ENCODE measurements around the gene PM20D2.

The PM20D2 gene

GRCh38 chr6:89144354-89144906 lies 1.4 kb upstream of the PM20D2 start:
- Histone ChIP-seq H3K9ac (ENCODE audit: low read length) (peak overlapping the region; percentile 85; the same call in 1 of the 2 replicates), H3K27me3 (ENCODE audit: insufficient read depth, low read length) (no peaks in the 10 kb centered on the region), H3K36me3 (ENCODE audit: insufficient read depth, low read length) (peaks cover 6% of the 10 kb centered on the region; the same call in 1 of the 2 replicates), H3K27ac (ENCODE audit: low read depth, low read length, poor library complexity, severe bottlenecking) (no peak overlapping the region), H3K9me2 (ENCODE audit: low read depth, low read length) (no peaks in the 10 kb centered on the region), H3K79me2 (ENCODE audit: insufficient read depth, low read length) (peaks cover 10% of the 10 kb centered on the region; the same call in 1 of the 2 replicates), H2AFZ (ENCODE audit: low read length) (no peak overlapping the region), H3K4me3 (ENCODE audit: low read depth, low read length, poor library complexity, severe bottlenecking) (peak overlapping the region; percentile 90), H3K4me2 (ENCODE audit: low read length) (peak overlapping the region; percentile 71), H3K9me3 (ENCODE audit: low read length) (no peaks in the 10 kb centered on the region), H3F3A (ENCODE audit: insufficient read depth, low read length) (no peaks in the 10 kb centered on the region), H4K20me1 (ENCODE audit: insufficient read depth, low read length) (no peaks in the 10 kb centered on the region), H3K4me1 (ENCODE audit: insufficient read depth, low read length, severe bottlenecking) (peaks cover 35% of the 10 kb centered on the region)
- TF ChIP-seq EZH2 (IDR thresholded peaks at IDR 0.05; ENCODE audit: borderline replicate concordance, low read length): no peak
- TF ChIP-seq CTCF (IDR thresholded peaks at IDR 0.05; ENCODE audit: low read length): no peak

- Histone ChIP-seq H3F3A (ENCODE audit: insufficient read depth, low read length) (no peaks in the 10 kb centered on the region), H4K20me1 (ENCODE audit: insufficient read depth, low read length) (no peaks in the 10 kb centered on the region), H3K9me2 (ENCODE audit: low read depth, low read length) (no peaks in the 10 kb centered on the region), H2AFZ (ENCODE audit: low read length) (peak overlapping the region; percentile 70; the same call in 1 of the 2 replicates), H3K9me3 (ENCODE audit: low read length) (no peaks in the 10 kb centered on the region), H3K4me3 (ENCODE audit: low read depth, low read length, poor library complexity, severe bottlenecking) (peak overlapping the region; percentile 90), H3K4me2 (ENCODE audit: low read length) (peak overlapping the region; percentile 71), H3K36me3 (ENCODE audit: insufficient read depth, low read length) (peaks cover 15% of the 10 kb centered on the region; the same call in 1 of the 2 replicates), H3K9ac (ENCODE audit: low read length) (peak overlapping the region; percentile 85), H3K4me1 (ENCODE audit: insufficient read depth, low read length, severe bottlenecking) (peaks cover 35% of the 10 kb centered on the region), H3K27me3 (ENCODE audit: insufficient read depth, low read length) (no peaks in the 10 kb centered on the region), H3K27ac (ENCODE audit: low read depth, low read length, poor library complexity, severe bottlenecking) (peak overlapping the region; percentile 64), H3K79me2 (ENCODE audit: insufficient read depth, low read length) (peaks cover 10% of the 10 kb centered on the region; the same call in 1 of the 2 replicates)
- no peak for TF ChIP-seq EZH2 (IDR thresholded peaks at IDR 0.05; ENCODE audit: borderline replicate concordance, low read length)
- no peak for TF ChIP-seq CTCF (IDR thresholded peaks at IDR 0.05; ENCODE audit: low read length)
Observed at GRCh38 chr6:89145091-89145955, 532 bp upstream of the PM20D2 start.

- Histone ChIP-seq H3K79me2 (ENCODE audit: insufficient read depth, low read length) (peaks cover 10% of the 10 kb centered on the region; the same call in 1 of the 2 replicates), H3K27ac (ENCODE audit: low read depth, low read length, poor library complexity, severe bottlenecking) (peak overlapping the region; percentile 64), H4K20me1 (ENCODE audit: insufficient read depth, low read length) (no peaks in the 10 kb centered on the region)
Observed at GRCh38 chr6:89146718-89147700, 1.2 kb downstream of the PM20D2 start.

More at GRCh38 chr6:89146718-89147700, 1.2 kb downstream of the PM20D2 start:
- no peak for TF ChIP-seq EZH2 (IDR thresholded peaks at IDR 0.05; ENCODE audit: borderline replicate concordance, low read length)
- TF ChIP-seq CTCF (IDR thresholded peaks at IDR 0.05; ENCODE audit: low read length): no peak
- Histone ChIP-seq H3K9ac (ENCODE audit: low read length) (peak overlapping the region; percentile 85), H3F3A (ENCODE audit: insufficient read depth, low read length) (no peaks in the 10 kb centered on the region), H3K27me3 (ENCODE audit: insufficient read depth, low read length) (no peaks in the 10 kb centered on the region), H3K4me2 (ENCODE audit: low read length) (peak overlapping the region; percentile 71), H3K4me3 (ENCODE audit: low read depth, low read length, poor library complexity, severe bottlenecking) (peak overlapping the region; percentile 90), H3K4me1 (ENCODE audit: insufficient read depth, low read length, severe bottlenecking) (peaks cover 35% of the 10 kb centered on the region), H3K9me3 (ENCODE audit: low read length) (no peaks in the 10 kb centered on the region), H2AFZ (ENCODE audit: low read length) (no peak overlapping the region), H3K36me3 (ENCODE audit: insufficient read depth, low read length) (peaks cover 22% of the 10 kb centered on the region; the same call in 1 of the 2 replicates), H3K9me2 (ENCODE audit: low read depth, low read length) (no peaks in the 10 kb centered on the region)

All from OCI-LY1 (cell line).